Measurements from ENCODE around the gene MLF2. TPM values are rescaled to one million over a fixed set of nuclear protein-coding genes. Genes with fewer than 3 reads are reported as not detected.

MLF2 gene
- total RNA-seq, 4 donors from 2014 or later = 127 to 150 (median 129) TPM

DNA sequence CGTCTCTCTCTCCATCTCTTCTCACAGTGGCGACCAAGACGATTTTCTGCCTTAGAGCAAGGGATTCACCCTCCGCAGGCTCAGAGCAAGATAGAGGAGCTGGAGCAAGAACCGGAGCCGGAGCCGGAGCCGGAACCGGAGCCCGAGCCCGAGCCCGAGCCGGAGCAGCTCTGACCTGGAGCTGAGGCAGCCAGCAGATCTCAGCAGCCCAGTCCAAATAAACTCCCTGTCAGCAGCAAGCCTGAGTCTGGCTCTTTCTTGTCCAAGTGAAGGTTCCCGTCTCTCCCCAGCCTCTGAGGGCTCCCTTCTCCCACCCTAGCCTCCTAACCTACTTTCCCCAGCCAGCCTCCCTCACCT lies 25.3 kb upstream of the MLF2 start:
- DNase-seq (ENCODE audit: low spot score) = no peak
- peak; percentile 31 for ATAC-seq (ENCODE audit: low FRiP score)
- TF ChIP-seq CTCF (IDR thresholded peaks at IDR 0.05) = no peak

DNA sequence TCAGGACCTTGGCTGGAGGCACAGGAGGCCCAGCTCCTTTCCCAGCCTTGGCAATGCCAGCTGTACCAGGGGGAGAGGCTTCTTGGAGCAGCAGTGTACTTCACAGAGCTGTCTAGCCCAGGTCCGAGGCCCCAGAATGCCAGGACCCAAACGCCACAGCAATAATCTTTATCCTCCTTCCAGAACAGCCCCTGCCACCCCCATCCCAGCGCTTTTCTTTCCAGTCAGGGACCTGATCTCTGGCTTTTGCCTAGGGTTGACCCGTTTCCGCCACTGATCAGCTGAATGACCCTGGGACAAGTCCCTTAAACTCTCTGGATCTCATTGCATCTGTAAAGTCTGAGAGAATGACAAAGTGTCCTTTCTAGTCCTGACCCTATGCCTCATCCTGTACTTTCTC lies 24.4 kb upstream of the MLF2 start:
- no peak for DNase-seq (ENCODE audit: low spot score)
- ATAC-seq (ENCODE audit: low FRiP score) = no peak
- no peak for TF ChIP-seq CTCF (IDR thresholded peaks at IDR 0.05)

DNA sequence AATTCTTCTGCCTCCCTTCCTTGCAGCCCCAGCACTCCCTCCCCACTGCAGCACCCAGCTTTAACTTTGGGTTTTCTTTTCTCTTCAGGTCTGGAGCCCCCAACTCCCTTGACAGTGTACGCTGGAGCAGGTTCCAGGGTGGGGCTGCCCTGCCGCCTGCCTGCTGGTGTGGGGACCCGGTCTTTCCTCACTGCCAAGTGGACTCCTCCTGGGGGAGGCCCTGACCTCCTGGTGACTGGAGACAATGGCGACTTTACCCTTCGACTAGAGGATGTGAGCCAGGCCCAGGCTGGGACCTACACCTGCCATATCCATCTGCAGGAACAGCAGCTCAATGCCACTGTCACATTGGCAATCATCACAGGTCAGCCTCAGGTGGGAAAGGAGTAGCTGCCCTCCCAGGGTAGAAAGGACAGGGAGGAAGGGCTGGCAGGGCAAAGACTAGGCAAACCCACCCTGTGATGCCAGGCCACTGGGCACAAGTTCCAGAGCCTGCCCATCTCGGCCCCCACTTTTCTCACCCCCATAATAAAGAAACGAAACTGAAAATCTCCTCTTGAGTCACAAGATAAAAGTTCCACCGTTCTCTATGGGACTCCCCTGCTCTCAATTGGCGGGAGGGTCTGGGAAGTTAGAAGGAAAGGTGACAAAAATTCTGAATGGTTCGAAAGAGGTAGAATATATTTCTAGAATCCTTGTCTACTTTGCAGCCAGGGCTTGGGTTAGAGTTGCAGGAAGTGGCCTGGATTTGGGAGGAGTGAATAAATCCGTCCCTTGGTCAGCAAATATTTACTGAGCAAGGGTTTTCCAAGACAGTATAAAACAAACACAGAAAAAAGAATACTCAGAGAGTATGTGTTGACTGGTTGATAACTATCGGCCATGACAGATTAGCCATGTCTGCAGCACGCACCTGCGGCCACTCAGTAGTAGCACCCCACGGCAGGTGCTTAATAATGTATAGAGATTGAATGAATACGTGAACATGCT lies 22.5 kb upstream of the MLF2 start:
- ATAC-seq (ENCODE audit: low FRiP score) (no peak), DNase-seq (ENCODE audit: low spot score) (no peak)
- TF ChIP-seq CTCF (IDR thresholded peaks at IDR 0.05) = no peak

- TF ChIP-seq CTCF (IDR thresholded peaks at IDR 0.05) = no peak
Measured at GRCh38 chr12:6774499-6775062, 21.6 kb upstream of the MLF2 start.

DNA sequence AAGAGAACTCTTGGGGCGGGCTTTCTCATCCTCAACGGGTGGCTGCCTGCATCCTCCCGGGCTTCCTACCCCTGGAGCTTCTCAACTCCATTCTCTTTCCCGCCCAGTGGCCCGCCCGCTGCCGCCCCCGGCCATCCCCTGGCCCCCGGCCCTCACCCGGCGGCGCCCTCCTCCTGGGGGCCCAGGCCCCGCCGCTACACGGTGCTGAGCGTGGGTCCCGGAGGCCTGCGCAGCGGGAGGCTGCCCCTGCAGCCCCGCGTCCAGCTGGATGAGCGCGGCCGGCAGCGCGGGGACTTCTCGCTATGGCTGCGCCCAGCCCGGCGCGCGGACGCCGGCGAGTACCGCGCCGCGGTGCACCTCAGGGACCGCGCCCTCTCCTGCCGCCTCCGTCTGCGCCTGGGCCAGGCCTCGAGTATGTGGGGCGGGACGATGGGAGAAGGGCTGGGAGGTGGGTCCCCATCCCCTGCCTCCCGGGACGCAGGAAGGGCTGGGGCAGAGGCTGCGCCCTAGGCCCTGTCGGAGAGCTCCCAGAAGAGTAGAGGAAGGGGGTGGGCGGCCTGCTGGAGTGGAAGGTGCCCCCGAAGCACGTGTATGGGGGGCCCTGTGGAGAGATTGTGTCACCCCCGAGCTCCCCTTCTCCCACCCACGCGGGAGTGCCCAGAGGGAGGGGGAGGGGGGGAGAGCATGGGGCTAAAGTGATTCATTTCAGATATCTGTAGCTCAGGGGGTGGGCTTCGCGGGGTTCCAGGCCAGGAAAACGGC lies 20.8 kb upstream of the MLF2 start:
- ATAC-seq (ENCODE audit: low FRiP score) = no peak
- no peak for DNase-seq (ENCODE audit: low spot score)
- no peak for TF ChIP-seq CTCF (IDR thresholded peaks at IDR 0.05)

More at GRCh38 chr12:6774499-6775062, 21.6 kb upstream of the MLF2 start:
- ATAC-seq (ENCODE audit: low FRiP score) (no peak), DNase-seq (ENCODE audit: low spot score) (no peak)

DNA sequence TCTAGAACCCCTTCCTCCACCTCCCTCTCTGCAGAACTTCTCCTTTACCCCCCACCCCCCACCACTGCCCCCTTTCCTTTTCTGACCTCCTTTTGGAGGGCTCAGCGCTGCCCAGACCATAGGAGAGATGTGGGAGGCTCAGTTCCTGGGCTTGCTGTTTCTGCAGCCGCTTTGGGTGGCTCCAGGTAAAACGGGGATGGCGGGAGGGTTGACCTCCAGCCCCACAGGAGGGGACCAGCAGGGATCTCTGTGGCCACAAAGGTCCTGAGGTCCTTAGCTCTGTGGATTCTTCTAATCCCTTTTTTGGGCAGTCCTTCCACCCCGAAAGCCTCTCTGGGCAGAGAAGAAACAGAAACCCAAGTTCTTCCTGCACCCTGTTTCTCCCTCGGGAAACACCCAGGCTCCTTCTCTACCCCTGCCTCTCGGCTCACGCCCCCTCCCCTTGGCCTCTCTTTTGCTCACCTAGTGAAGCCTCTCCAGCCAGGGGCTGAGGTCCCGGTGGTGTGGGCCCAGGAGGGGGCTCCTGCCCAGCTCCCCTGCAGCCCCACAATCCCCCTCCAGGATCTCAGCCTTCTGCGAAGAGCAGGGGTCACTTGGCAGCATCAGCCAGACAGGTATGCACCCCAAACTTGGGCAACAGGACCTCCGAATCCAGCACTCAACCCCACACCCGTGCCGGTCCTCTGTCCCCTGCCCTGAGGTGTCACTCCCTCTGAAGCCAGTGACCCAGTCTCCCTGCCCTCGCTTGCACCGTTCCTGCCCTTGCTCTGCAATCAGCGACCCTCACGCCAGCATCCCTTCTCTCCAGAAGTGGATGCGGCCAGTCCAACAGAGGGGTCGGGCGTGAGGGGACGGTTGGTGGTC lies 20.0 kb upstream of the MLF2 start:
- no peak for ATAC-seq (ENCODE audit: low FRiP score)
- TF ChIP-seq CTCF (IDR thresholded peaks at IDR 0.05) = no peak
- DNase-seq (ENCODE audit: low spot score) = no peak

Measured in omental fat pad (tissue), 4 donors.